HEK293 (cell line): Measurements from ENCODE around the gene USP8.

ENCODE experiments used
- ATF2 ChIP-seq: fragments of 450-650 bp; formaldehyde crosslinking; IDR thresholded peaks from 2 replicates; pipeline ENCODE4 v1.5.1; 2016; ENCODE audit warnings: missing biosample characterization, missing genetic modification characterization, low read depth
- CTCF ChIP-seq: fragments of 450-650 bp; formaldehyde crosslinking; IDR thresholded peaks from 2 replicates; pipeline ENCODE4 v1.5.1; 2016; ENCODE audit warnings: missing biosample characterization, missing genetic modification characterization
- ZBTB26 ChIP-seq: fragments of 450-650 bp; formaldehyde crosslinking; optimal IDR thresholded peaks from 2 replicates; pipeline ENCODE3; 2016; ENCODE audit warnings: missing biosample characterization, mild to moderate bottlenecking, missing genetic modification characterization
- ZNF121 ChIP-seq: fragments of 450-650 bp; formaldehyde crosslinking; IDR thresholded peaks from 2 replicates; pipeline ENCODE4 v1.5.1; 2016; ENCODE audit warnings: missing biosample characterization, missing genetic modification characterization
- ZNF174 ChIP-seq: fragments of 450-650 bp; formaldehyde crosslinking; IDR thresholded peaks from 2 replicates; pipeline ENCODE4 v1.5.0; 2017; ENCODE audit warnings: missing biosample characterization, mild to moderate bottlenecking, missing genetic modification characterization
- ZNF776 ChIP-seq: fragments of 450-650 bp; formaldehyde crosslinking; IDR thresholded peaks from 2 replicates; pipeline ENCODE4 v1.5.0; 2017; ENCODE audit warnings: missing biosample characterization, missing genetic modification characterization, borderline replicate concordance

DNA sequence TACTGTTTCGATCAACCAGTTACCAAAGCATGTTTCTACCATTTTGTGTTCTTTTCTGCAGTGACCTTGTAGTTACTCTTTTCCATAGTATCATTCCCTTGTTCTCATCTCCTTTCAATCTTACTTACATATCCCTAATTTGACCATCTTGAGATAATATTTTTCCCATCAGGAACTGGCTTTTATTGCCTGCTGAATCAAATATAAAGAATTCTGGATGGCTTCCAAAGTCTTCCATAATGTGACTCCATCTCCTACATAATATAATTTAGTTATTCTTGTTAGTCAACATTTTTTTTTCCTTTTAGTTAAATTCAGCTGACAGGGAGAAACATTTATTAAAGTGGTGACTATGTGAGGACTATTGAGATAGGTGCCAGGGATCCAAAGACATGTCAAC lies 7.0 kb downstream of the USP8 start:
- no peak for TF ChIP-seq ZNF776 (tag by site-specific recombination)
- no peak for TF ChIP-seq CTCF (tag by site-specific recombination)
- TF ChIP-seq ZNF121 (tag by site-specific recombination): no peak
- TF ChIP-seq ATF2 (tag by site-specific recombination): no peak
- no peak for TF ChIP-seq ZNF174 (tag by site-specific recombination)
- TF ChIP-seq ZBTB26 (tag by site-specific recombination): no peak
